Fibroblast of mammary gland (primary cell): Measurements from ENCODE around the gene ABHD16A.

Experiments
- DNase-seq: peaks from one replicate; pipeline ENCODE4 v3.0.0-alpha.2; 2010; ENCODE audit warnings: low read depth
- H3K4me3 ChIP-seq: 2 replicates; pipeline ENCODE4 v1.5.1; 2011; ENCODE audit warnings: low read depth, mild to moderate bottlenecking, low read length, moderate library complexity; ENCODE audit not compliant: control insufficient read depth
- TF ChIP-seq, protein P1 (sequence below): conservative IDR thresholded peaks from 2 replicates; pipeline ENCODE4 v1.5.1; 2011; ENCODE audit warnings: low read depth, low read length, inconsistent platforms; ENCODE audit not compliant: control insufficient read depth, insufficient read depth

ABHD16A gene

GRCh38 chr6:31692886-31693285 lies 10.2 kb downstream of the ABHD16A start:
- TF ChIP-seq, protein P1, sequence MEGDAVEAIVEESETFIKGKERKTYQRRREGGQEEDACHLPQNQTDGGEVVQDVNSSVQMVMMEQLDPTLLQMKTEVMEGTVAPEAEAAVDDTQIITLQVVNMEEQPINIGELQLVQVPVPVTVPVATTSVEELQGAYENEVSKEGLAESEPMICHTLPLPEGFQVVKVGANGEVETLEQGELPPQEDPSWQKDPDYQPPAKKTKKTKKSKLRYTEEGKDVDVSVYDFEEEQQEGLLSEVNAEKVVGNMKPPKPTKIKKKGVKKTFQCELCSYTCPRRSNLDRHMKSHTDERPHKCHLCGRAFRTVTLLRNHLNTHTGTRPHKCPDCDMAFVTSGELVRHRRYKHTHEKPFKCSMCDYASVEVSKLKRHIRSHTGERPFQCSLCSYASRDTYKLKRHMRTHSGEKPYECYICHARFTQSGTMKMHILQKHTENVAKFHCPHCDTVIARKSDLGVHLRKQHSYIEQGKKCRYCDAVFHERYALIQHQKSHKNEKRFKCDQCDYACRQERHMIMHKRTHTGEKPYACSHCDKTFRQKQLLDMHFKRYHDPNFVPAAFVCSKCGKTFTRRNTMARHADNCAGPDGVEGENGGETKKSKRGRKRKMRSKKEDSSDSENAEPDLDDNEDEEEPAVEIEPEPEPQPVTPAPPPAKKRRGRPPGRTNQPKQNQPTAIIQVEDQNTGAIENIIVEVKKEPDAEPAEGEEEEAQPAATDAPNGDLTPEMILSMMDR: no peak
- no peak for DNase-seq
- H3K4me3 ChIP-seq: no peak overlapping the region

DNA sequence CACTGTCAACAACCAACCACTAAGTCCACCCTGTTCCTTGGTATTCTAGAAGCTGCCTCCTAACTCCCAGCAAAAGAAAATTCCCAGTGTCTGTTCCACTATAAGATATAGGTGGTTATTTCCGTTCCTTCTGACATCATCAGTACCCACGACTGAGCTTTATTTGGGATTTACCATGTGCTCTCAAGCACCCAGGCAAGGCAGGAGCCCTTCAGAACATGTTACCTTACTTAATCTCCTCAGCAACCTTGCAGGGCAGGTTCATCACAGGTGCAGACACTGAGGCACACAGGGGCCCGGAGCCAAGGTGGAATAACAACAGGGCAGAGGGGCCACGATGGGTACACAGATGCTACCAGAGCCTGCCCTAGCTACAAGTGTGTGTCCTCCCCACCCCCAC lies 10.8 kb downstream of the ABHD16A start:
- TF ChIP-seq, protein P1: no peak
- no peak for DNase-seq
- no peak overlapping the region for H3K4me3 ChIP-seq

DNA sequence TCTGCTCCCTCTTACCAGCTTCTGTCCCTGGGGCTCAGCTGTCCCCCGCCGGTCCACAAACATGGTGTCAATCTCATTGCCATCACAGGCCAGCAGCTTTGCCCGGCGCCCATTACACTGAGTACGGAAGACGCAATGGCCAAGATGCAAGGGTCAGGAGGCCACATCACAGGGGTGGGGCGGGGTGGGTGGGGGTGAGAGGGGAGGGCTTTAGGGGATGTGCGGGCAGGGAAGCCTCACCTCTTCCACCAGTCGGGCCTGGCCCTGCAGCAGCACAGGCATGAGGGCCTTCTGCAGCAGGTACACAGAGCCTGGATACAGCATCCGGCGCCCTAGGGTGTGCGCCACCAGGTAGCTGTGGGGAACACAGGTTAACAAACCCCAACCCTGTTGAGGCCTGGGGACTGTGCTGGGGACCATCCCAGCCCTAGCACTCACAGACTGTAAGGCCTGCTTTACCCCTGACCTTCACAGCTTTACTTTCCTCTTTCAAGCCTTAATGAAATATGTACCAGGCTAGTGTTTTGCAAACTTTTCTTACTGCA lies 11.5 kb downstream of the ABHD16A start:
- DNase-seq: no peak
- TF ChIP-seq, protein P1: no peak
- no peak overlapping the region for H3K4me3 ChIP-seq

DNA sequence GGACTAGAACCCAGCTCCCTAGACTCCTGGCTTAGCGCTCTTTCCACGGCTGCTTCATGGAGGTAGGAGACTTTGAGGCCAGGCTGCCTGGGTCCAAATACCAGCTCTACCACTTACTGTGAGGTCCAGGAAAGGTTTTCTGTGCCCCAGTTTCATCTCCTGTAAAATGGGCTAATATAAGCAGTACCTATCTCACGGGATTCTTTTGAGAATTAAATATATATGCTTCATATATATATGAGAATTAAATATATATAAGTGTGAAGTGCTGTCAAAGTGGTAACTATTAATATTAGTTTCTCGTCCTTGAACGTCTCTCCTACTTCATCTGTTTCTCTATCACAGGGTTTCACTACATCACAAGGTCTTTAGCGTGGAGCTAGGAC lies 12.1 kb downstream of the ABHD16A start:
- no peak overlapping the region for H3K4me3 ChIP-seq
- no peak for DNase-seq
- TF ChIP-seq, protein P1: no peak

DNA sequence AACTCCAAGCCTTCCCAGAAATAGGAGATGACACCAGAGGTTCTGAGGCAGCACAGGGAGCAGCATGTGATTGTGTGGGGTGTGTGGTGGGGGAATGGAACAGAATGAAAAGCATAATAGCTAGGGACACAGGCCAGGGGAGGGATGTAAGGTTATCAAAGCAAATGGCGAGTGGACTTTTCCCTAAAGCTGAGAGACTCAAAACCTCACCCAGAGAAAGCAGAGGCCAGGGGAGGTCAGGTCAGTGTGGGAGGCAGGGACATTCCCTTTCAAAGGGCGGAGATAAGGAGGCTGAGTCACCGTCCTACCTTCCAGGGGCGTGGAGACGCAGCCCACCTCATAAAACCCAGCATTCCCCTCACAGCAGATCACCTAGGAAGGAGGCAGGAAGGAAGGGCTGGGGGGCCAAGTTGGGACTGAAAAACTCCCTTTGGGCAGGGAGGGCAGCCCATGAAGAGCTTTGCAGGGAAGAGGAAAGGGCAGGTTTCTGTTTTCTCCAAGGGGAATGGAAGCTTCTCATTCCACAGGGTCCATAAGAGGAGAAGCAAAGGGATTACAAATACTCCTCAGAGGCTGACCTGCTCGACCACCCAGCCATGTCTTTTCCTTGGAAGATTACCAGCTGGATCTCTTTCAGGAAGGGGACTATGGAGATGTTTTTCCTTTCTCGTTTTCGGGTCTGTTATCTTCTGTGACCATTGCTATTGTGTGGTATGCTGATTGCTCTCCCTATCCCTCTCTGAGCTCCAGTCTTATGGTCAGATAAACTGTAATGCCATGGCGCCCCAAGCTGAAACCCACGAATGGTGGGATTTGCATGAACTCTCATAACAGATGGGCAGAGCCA lies 12.7 kb downstream of the ABHD16A start:
- H3K4me3 ChIP-seq: no peak overlapping the region
- no peak for DNase-seq
- TF ChIP-seq, protein P1: no peak

GRCh38 chr6:31689249-31690110 lies 13.6 kb downstream of the ABHD16A start:
- no peak overlapping the region for H3K4me3 ChIP-seq
- TF ChIP-seq, protein P1: peak; percentile 45
- no peak for DNase-seq
